ENCODE results near the gene RNF214. TPM values are rescaled to one million over a fixed set of nuclear protein-coding genes. Genes with fewer than 3 reads are reported as not detected.

The RNF214 gene
- total and polyA plus RNA-seq, 2 experiments from 2014 or later: 12.5 to 27.0 TPM

- Histone ChIP-seq H3K4me3 (no peak overlapping the region), H3K9me2 (replicated peaks; ENCODE audit: insufficient read depth) (no peaks in the 10 kb centered on the region), H3K79me2 (no peaks in the 10 kb centered on the region), H3K9me3 (ENCODE audit: low read depth) (no peaks in the 10 kb centered on the region), H3K27ac (no peak overlapping the region), H3K4me2 (no peak overlapping the region), H3K4me1 (ENCODE audit: insufficient read depth) (peaks cover 21% of the 10 kb centered on the region), H3K27me3 (no peaks in the 10 kb centered on the region), H4K20me1 (ENCODE audit: insufficient read depth, poor library complexity, severe bottlenecking) (no peaks in the 10 kb centered on the region), H3K36me3 (replicated peaks; ENCODE audit: insufficient read depth, low read depth) (no peaks in the 10 kb centered on the region), H2AFZ (no peak overlapping the region)
- 84% methylated on average over 9 of the region's 9 CpGs for WGBS (ENCODE audit: low lambda C conversion rate, missing lambda C conversion rate)
- no peak for DNase-seq (ENCODE audit: low spot score)
- no peak for TF ChIP-seq EZH2 (IDR thresholded peaks at IDR 0.05; ENCODE audit: borderline replicate concordance)
- no peak for TF ChIP-seq CTCF (IDR thresholded peaks at IDR 0.05; ENCODE audit: poor library complexity)
- TF ChIP-seq EZH2phosphoT487 (IDR thresholded peaks at IDR 0.05; ENCODE audit: low read depth, severe bottlenecking, unreplicated experiment): no peak
Measured at GRCh38 chr11:117295438-117296137, 63.1 kb downstream of the RNF214 start.

- peaks cover 27% of the 10 kb centered on the region for H3K4me1 ChIP-seq (ENCODE audit: insufficient read depth)
- no peaks in the 10 kb centered on the region for H3K27me3 ChIP-seq
- H3K9me3 ChIP-seq (ENCODE audit: low read depth): no peaks in the 10 kb centered on the region
- no peak overlapping the region for H2AFZ ChIP-seq
- no peaks in the 10 kb centered on the region for H3K36me3 ChIP-seq (replicated peaks; ENCODE audit: insufficient read depth, low read depth)
- H3K4me3 ChIP-seq: no peak overlapping the region
- H3K4me2 ChIP-seq: no peak overlapping the region
- no peak overlapping the region for H3K27ac ChIP-seq
- WGBS (ENCODE audit: low lambda C conversion rate, missing lambda C conversion rate): 89% methylated on average over 6 of the region's 6 CpGs
- TF ChIP-seq EZH2 (IDR thresholded peaks at IDR 0.05; ENCODE audit: borderline replicate concordance) (no peak), CTCF (IDR thresholded peaks at IDR 0.05; ENCODE audit: poor library complexity) (no peak), EZH2phosphoT487 (IDR thresholded peaks at IDR 0.05; ENCODE audit: low read depth, severe bottlenecking, unreplicated experiment) (no peak)
- no peaks in the 10 kb centered on the region for H3K79me2 ChIP-seq
- H4K20me1 ChIP-seq (ENCODE audit: insufficient read depth, poor library complexity, severe bottlenecking): no peaks in the 10 kb centered on the region
- H3K9me2 ChIP-seq (replicated peaks; ENCODE audit: insufficient read depth): no peaks in the 10 kb centered on the region
- DNase-seq (ENCODE audit: low spot score): no peak
Measured at GRCh38 chr11:117296881-117297280, 64.4 kb downstream of the RNF214 start.

- TF ChIP-seq CTCF (IDR thresholded peaks at IDR 0.05; ENCODE audit: poor library complexity): no peak
- TF ChIP-seq EZH2phosphoT487 (IDR thresholded peaks at IDR 0.05; ENCODE audit: low read depth, severe bottlenecking, unreplicated experiment): no peak
- TF ChIP-seq EZH2 (IDR thresholded peaks at IDR 0.05; ENCODE audit: borderline replicate concordance): no peak
- Histone ChIP-seq H3K9me3 (ENCODE audit: low read depth) (no peaks in the 10 kb centered on the region), H3K9me2 (replicated peaks; ENCODE audit: insufficient read depth) (no peaks in the 10 kb centered on the region), H3K36me3 (replicated peaks; ENCODE audit: insufficient read depth, low read depth) (no peaks in the 10 kb centered on the region), H2AFZ (no peak overlapping the region), H3K4me1 (ENCODE audit: insufficient read depth) (peaks cover 27% of the 10 kb centered on the region), H3K4me2 (no peak overlapping the region), H3K79me2 (no peaks in the 10 kb centered on the region), H3K27ac (no peak overlapping the region), H4K20me1 (ENCODE audit: insufficient read depth, poor library complexity, severe bottlenecking) (no peaks in the 10 kb centered on the region), H3K4me3 (no peak overlapping the region), H3K27me3 (no peaks in the 10 kb centered on the region)
- WGBS (ENCODE audit: low lambda C conversion rate, missing lambda C conversion rate): 97% methylated on average over 8 of the region's 8 CpGs
- no peak for DNase-seq (ENCODE audit: low spot score)
Measured at GRCh38 chr11:117298195-117298594, 65.7 kb downstream of the RNF214 start.

All from hepatocyte (in vitro differentiated cells).